PC-3 (cell line): ENCODE results near the gene SALL2. TPM values are rescaled to one million over a fixed set of nuclear protein-coding genes. Genes with fewer than 3 reads are reported as not detected.

Source experiments
- ATAC-seq: fragments of 200-7000 bp; cut with Tn5 transposase; 2 replicates; pipeline ENCODE4 v1.9.1; 2020; ENCODE audit warnings: mild to moderate bottlenecking, moderate library complexity
- BruUV-seq: library from RNA; stranded (reverse); fragments of 400-500 nt; replicated peaks from 2 replicates; lab custom pipeline; 2021; lab: Mats Ljungman, UMichigan
- CTCF ChIA-PET: fragments of 300-600 bp; sonication (Branson Sonifier 250); formaldehyde crosslinking; loops from one replicate; lab custom pipeline; 2022; ENCODE audit warnings: antibody characterized with exemption; lab: Charles Lee
- POLR2A ChIA-PET: fragments of 300-600 bp; sonication (Branson Sonifier 250); formaldehyde crosslinking; loops from one replicate; lab custom pipeline; 2022; ENCODE audit warnings: antibody characterized with exemption; ENCODE audit not compliant: unreplicated experiment; lab: Charles Lee
- DNase-seq: peaks from one replicate; pipeline ENCODE4 v3.0.0-alpha.2; 2015
- H2AFZ ChIP-seq: fragments of 300-600 bp; sonication (generic); 2 replicates; pipeline ENCODE4 v1.6.0; 2016; ENCODE audit warnings: antibody characterized with exemption, low read length
- H3F3A ChIP-seq: fragments of 300-600 bp; sonication (generic); one replicate; pipeline ENCODE4 v1.6.0; 2017; ENCODE audit warnings: antibody characterized with exemption, low read length, control low read depth, mild to moderate bottlenecking; ENCODE audit not compliant: unreplicated experiment
- H3K27ac ChIP-seq: fragments of 300-600 bp; sonication (generic); 2 replicates; pipeline ENCODE4 v1.5.1; 2016; ENCODE audit warnings: mild to moderate bottlenecking, low read length
- H3K27me3 ChIP-seq: fragments of 300-600 bp; sonication (generic); 2 replicates; pipeline ENCODE4 v1.6.1; 2016; ENCODE audit warnings: low read length, mixed read lengths
- H3K36me3 ChIP-seq: fragments of 300-600 bp; sonication (generic); 2 replicates; pipeline ENCODE4 v1.6.1; 2016; ENCODE audit warnings: low read depth, mixed run types, low read length, mixed read lengths
- H3K4me1 ChIP-seq: fragments of 300-600 bp; sonication (generic); 2 replicates; pipeline ENCODE4 v1.5.1; 2016; ENCODE audit warnings: low read length; ENCODE audit not compliant: insufficient read depth
- H3K4me2 ChIP-seq: fragments of 300-600 bp; sonication (generic); 2 replicates; pipeline ENCODE4 v1.6.0; 2016; ENCODE audit warnings: low read length
- H3K4me3 ChIP-seq: fragments of 300-600 bp; sonication (generic); 2 replicates; pipeline ENCODE4 v1.5.1; 2016; ENCODE audit warnings: mild to moderate bottlenecking, low read length, mixed read lengths
- H3K79me2 ChIP-seq: fragments of 300-600 bp; sonication (generic); 2 replicates; pipeline ENCODE4 v1.6.1; 2017; ENCODE audit warnings: low read length, mixed read lengths
- H3K9ac ChIP-seq: fragments of 300-600 bp; sonication (generic); 2 replicates; pipeline ENCODE4 v1.6.0; 2016; ENCODE audit warnings: mild to moderate bottlenecking, low read length
- H3K9me2 ChIP-seq: fragments of 300-600 bp; sonication (generic); replicated peaks from 2 replicates; pipeline ENCODE4 v1.6.1; 2016; ENCODE audit warnings: mixed run types, low read length, mixed read lengths
- H3K9me3 ChIP-seq: fragments of 300-600 bp; sonication (generic); 2 replicates; pipeline ENCODE4 v1.6.1; 2016; ENCODE audit warnings: low read length, mixed read lengths
- H4K20me1 ChIP-seq: fragments of 300-600 bp; sonication (generic); 2 replicates; pipeline ENCODE4 v1.6.1; 2016; ENCODE audit warnings: low read length, mixed read lengths
- CTCF ChIP-seq: fragments of 300-600 bp; sonication (generic); conservative IDR thresholded peaks from 2 replicates; pipeline ENCODE4 v1.5.1; 2017; ENCODE audit warnings: antibody characterized with exemption, low read depth, mild to moderate bottlenecking, low read length
- EZH2 ChIP-seq: fragments of 300-600 bp; sonication (generic); IDR thresholded peaks from one replicate; pipeline ENCODE4 v1.6.1; 2017; ENCODE audit warnings: antibody characterized with exemption, mild to moderate bottlenecking, low read length; ENCODE audit not compliant: unreplicated experiment
- EZH2phosphoT487 ChIP-seq: fragments of 300-600 bp; sonication (generic); IDR thresholded peaks from 2 replicates; pipeline ENCODE4 v1.6.1; 2018; ENCODE audit warnings: mild to moderate bottlenecking, antibody characterized with exemption, low read length, borderline replicate concordance
- intact Hi-C: fragments of 100-400 bp; cut with micrococcal nuclease; formaldehyde crosslinking; loops from 2 replicates; pipeline ENCODE4 v1.9.0; 2023
- total RNA-seq: library from RNA; depleted of rRNA; stranded (reverse); fragments of >200 nt; gene quantifications from 2 replicates; pipeline ENCODE4 v1.2.3, GENCODE V29; 2014

The SALL2 gene
- total RNA-seq, 1 experiment from 2014 or later, result 4.1 TPM

GRCh38 chr14:21514341-21514740 lies 11.8 kb downstream of the SALL2 start:
- peaks cover 5% of the 10 kb centered on the region for H3F3A ChIP-seq
- no peak overlapping the region for H3K4me2 ChIP-seq
- DNase-seq (no peak), ATAC-seq (no peak)
- no peaks in the 10 kb centered on the region for H4K20me1 ChIP-seq
- no peak for TF ChIP-seq EZH2phosphoT487
- no peak for TF ChIP-seq CTCF
- TF ChIP-seq EZH2, result no peak
- no peaks in the 10 kb centered on the region for H3K9me2 ChIP-seq
- ChIA-PET POLR2A (no interaction called here), CTCF (no interaction called here)
- no peak overlapping the region for H3K4me3 ChIP-seq
- BruUV-seq, result no TSS peak
- H3K9me3 ChIP-seq, result no peaks in the 10 kb centered on the region
- peaks cover 14% of the 10 kb centered on the region for H3K4me1 ChIP-seq
- no peaks in the 10 kb centered on the region for H3K27me3 ChIP-seq
- no peak overlapping the region for H2AFZ ChIP-seq
- H3K9ac ChIP-seq, result no peak overlapping the region
- H3K79me2 ChIP-seq, result peaks cover 18% of the 10 kb centered on the region
- intact Hi-C loops, result loop anchor here (5.0 kb wide), 1 partner anchor 43 kb away; no protein-coding TSS in a partner anchor
- H3K36me3 ChIP-seq, result no peaks in the 10 kb centered on the region
- H3K27ac ChIP-seq, result no peak overlapping the region

- BruUV-seq, result TSS peak; percentile 78
Observed at GRCh38 chr14:21510735-21511657, 15.2 kb downstream of the SALL2 start, which contains the start of gene METTL3. Gene METTL3 (minus strand): TSS chr14:21511340. CDS start chr14:21511223, 117 bp downstream.

More at GRCh38 chr14:21510735-21511657, 15.2 kb downstream of the SALL2 start, which contains the start of gene METTL3:
- no peaks in the 10 kb centered on the region for H3K27me3 ChIP-seq
- H4K20me1 ChIP-seq, result no peaks in the 10 kb centered on the region
- intact Hi-C loops, result loop anchor here (1.0 to 5.0 kb wide), 2 partner anchors 35 to 46 kb away; partner anchors contain the start of gene RAB2B
- CTCF ChIA-PET, result interaction anchor here (0.6 to 1.0 kb wide), 4 partner anchors 13 to 63 kb away, joined by 3 to 14 read pairs (median 3); partner anchors contain the start of gene SALL2
- H3K79me2 ChIP-seq, result peaks cover 47% of the 10 kb centered on the region
- peaks cover 7% of the 10 kb centered on the region for H3K36me3 ChIP-seq
- H3K9me2 ChIP-seq, result no peaks in the 10 kb centered on the region
- peak; percentile 98 for ATAC-seq
- H3K4me2 ChIP-seq, result peak within 1 kb of the TSS; percentile 95
- peak within 1 kb of the TSS; percentile 87 for H2AFZ ChIP-seq
- H3K9ac ChIP-seq, result peak within 1 kb of the TSS; percentile 97
- POLR2A ChIA-PET, result interaction anchor here (0.5 to 1.4 kb wide), 6 partner anchors 13 to 802 kb away, joined by 3 to 10 read pairs (median 4); partner anchors contain the start of gene SALL2
- no peak for TF ChIP-seq EZH2
- no peak for TF ChIP-seq CTCF
- TF ChIP-seq EZH2phosphoT487, result no peak
- peak within 1 kb of the TSS; percentile 83 for H3K27ac ChIP-seq
- no peaks in the 10 kb centered on the region for H3K9me3 ChIP-seq
- H3K4me3 ChIP-seq, result peak within 1 kb of the TSS; percentile 96
- DNase-seq, result peak; percentile 98
- H3K4me1 ChIP-seq, result peaks cover 18% of the 10 kb centered on the region
- peaks cover 5% of the 10 kb centered on the region for H3F3A ChIP-seq
